ENCODE results near the gene MAP3K8. TPM values are rescaled to one million over a fixed set of nuclear protein-coding genes. Genes with fewer than 3 reads are reported as not detected.

Gene MAP3K8
- total RNA-seq, 5 donors from 2014 or later (not counting 1 experiment from before 2014, with no cell fraction given) = 3.5 to 27.4 (median 11.0) TPM

DNA sequence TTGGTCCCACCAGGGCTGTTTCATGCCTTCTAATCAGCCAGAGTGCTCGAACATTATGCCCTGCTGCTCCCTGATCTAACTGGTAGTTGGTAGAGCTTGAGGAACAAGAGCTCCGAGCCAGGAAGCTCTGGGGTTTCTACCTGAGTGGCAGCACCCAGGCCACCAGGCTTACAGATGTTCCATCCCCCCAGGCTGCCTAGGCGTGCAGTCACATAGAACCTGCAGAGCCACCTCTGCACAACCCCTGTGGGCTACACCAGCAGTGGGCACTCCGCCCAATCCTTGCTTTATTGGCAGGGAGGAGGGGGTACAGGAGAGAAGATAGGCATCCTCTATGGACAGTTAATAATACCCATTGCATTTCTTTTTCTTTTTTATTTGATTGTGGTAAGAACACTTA is 21.8 kb downstream of the MAP3K8 start:
- peaks cover 18 to 40% (median 31%) of the 10 kb centered on the region in 3 donors for H3K4me1 Mint-ChIP-seq
- ATAC-seq (replicated peaks in 1 of 4) = peak; percentile 82 to 86 (median 84)
- peak overlapping the region; percentile 86 to 88 for H3K27ac Mint-ChIP-seq
- H3K36me3 Mint-ChIP-seq = peaks cover 19% of the 10 kb centered on the region
- H3K9me3 ChIP-seq = no peaks in the 10 kb centered on the region
- no peaks in the 10 kb centered on the region for H3K27me3 ChIP-seq (replicated peaks in 1 of 2; ENCODE audit: control insufficient read depth in 2 of 2, extremely low read depth in 1 of 2, insufficient read depth in 2 of 2, low read length in 1 of 2)
- H3K36me3 ChIP-seq (ENCODE audit: control insufficient read depth in 2 of 2, extremely low read depth in 1 of 2, insufficient read depth in 1 of 2, low read length in 1 of 2) = peaks cover 0 to 25% of the 10 kb centered on the region in 2 donors
- H3K27me3 Mint-ChIP-seq = no peaks in the 10 kb centered on the region
- peaks cover 9 to 24% of the 10 kb centered on the region in 2 experiments for H3K4me1 ChIP-seq (ENCODE audit: control insufficient read depth in 1 of 2, extremely low read depth in 1 of 2, insufficient read depth in 2 of 2, low read length in 2 of 2)
- peak in 13 of 35 experiments; percentile 9 to 41 (median 17) for DNase-seq
- CTCF ChIA-PET = interaction anchor here in 1 of 2 donors (0.9 kb wide), 1 partner anchor 21 kb away, joined by 3 read pairs; no protein-coding TSS in a partner anchor
- WGBS (ENCODE audit: insufficient coverage) = 17% methylated on average over 1 of the region's 4 CpGs
- peak overlapping the region; percentile 47 to 72 (median 55) for H3K4me3 Mint-ChIP-seq
- H3K4me3 ChIP-seq (ENCODE audit: control insufficient read depth in 1 of 2, extremely low read depth in 1 of 2, low read length in 1 of 2) = no peak overlapping the region
- POLR2A ChIA-PET = interaction anchor here (0.6 to 1.0 kb wide), 2 partner anchors 10 to 22 kb away, joined by 4 to 6 read pairs; no protein-coding TSS in a partner anchor
- H3K27ac ChIP-seq (ENCODE audit: low read length) = peak overlapping the region; percentile 59
- no peaks in the 10 kb centered on the region for H3K9me3 Mint-ChIP-seq

DNA sequence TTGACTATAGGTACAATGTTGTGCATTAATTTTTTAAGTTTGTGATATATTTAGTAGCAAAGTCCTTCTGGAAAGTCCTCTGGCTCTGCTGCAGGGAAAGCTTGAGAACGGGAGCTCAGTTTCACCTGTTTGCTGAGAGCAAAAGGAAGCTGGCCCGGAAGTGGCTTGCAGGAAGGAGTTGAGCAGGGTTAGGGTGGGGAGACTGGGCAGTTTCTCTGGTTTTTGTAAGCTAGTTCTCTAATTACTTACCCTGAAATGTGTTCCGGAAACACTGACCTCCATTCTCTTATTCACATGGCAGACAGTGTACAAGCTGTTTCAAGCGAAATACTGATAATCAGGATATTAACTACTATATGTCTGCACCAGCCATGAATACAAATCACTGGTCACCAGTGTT is 22.3 kb downstream of the MAP3K8 start:
- Mint-ChIP-seq H3K27ac (peak overlapping the region; percentile 86 to 88), H3K4me3 (peak overlapping the region; percentile 47 to 72 (median 55)), H3K4me1 (peaks cover 18 to 40% (median 31%) of the 10 kb centered on the region in 3 donors), H3K36me3 (peaks cover 20% of the 10 kb centered on the region), H3K9me3 (no peaks in the 10 kb centered on the region), H3K27me3 (no peaks in the 10 kb centered on the region)
- H3K27ac ChIP-seq (ENCODE audit: low read length) = peak overlapping the region; percentile 59
- H3K9me3 ChIP-seq = no peaks in the 10 kb centered on the region
- H3K36me3 ChIP-seq (ENCODE audit: control insufficient read depth in 2 of 2, extremely low read depth in 1 of 2, insufficient read depth in 1 of 2, low read length in 1 of 2) = peaks cover 0 to 23% of the 10 kb centered on the region in 2 donors
- peaks cover 9 to 24% of the 10 kb centered on the region in 2 experiments for H3K4me1 ChIP-seq (ENCODE audit: control insufficient read depth in 1 of 2, extremely low read depth in 1 of 2, insufficient read depth in 2 of 2, low read length in 2 of 2)
- H3K4me3 ChIP-seq (ENCODE audit: control insufficient read depth in 1 of 2, extremely low read depth in 1 of 2, low read length in 1 of 2) = no peak overlapping the region
- DNase-seq = peak in 16 of 35 experiments; percentile 8 to 54 (median 24)
- H3K27me3 ChIP-seq (replicated peaks in 1 of 2; ENCODE audit: control insufficient read depth in 2 of 2, extremely low read depth in 1 of 2, insufficient read depth in 2 of 2, low read length in 1 of 2) = no peaks in the 10 kb centered on the region
- 0% methylated on average over 1 of the region's 4 CpGs for WGBS (ENCODE audit: insufficient coverage)
- CTCF ChIA-PET = interaction anchor here in 1 of 2 donors (0.5 to 0.9 kb wide), 3 partner anchors 22 to 184 kb away, joined by 3 read pairs; partner anchors contain the start of gene MTPAP
- POLR2A ChIA-PET = interaction anchor here (0.6 to 1.0 kb wide), 2 partner anchors 9 to 23 kb away, joined by 4 to 6 read pairs; no protein-coding TSS in a partner anchor
- ATAC-seq (replicated peaks in 1 of 4) = peak; percentile 77 to 86 (median 81)

DNA sequence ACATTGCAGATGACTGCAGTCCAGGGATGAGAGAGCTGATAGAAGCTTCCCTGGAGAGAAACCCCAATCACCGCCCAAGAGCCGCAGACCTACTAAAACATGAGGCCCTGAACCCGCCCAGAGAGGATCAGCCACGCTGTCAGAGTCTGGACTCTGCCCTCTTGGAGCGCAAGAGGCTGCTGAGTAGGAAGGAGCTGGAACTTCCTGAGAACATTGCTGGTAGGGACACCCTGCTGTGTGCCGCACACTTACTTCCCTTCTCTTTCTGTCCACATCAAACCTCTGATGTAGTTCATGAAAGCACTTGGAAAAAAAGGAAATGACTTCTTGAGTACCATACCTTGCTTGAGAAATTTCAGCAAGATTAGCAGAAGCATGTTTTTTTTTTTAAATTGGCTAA is 25.3 kb downstream of the MAP3K8 start:
- no peak overlapping the region for H3K27ac ChIP-seq (ENCODE audit: low read length)
- H3K27me3 ChIP-seq (replicated peaks in 1 of 2; ENCODE audit: control insufficient read depth in 2 of 2, extremely low read depth in 1 of 2, insufficient read depth in 2 of 2, low read length in 1 of 2) = no peaks in the 10 kb centered on the region
- H3K4me1 Mint-ChIP-seq = peaks cover 18 to 40% (median 29%) of the 10 kb centered on the region in 3 donors
- H3K9me3 Mint-ChIP-seq = no peaks in the 10 kb centered on the region
- peaks cover 9 to 24% of the 10 kb centered on the region in 2 experiments for H3K4me1 ChIP-seq (ENCODE audit: control insufficient read depth in 1 of 2, extremely low read depth in 1 of 2, insufficient read depth in 2 of 2, low read length in 2 of 2)
- no peaks in the 10 kb centered on the region for H3K27me3 Mint-ChIP-seq
- POLR2A ChIA-PET = no interaction called here
- peaks cover 0 to 29% of the 10 kb centered on the region in 2 donors for H3K36me3 ChIP-seq (ENCODE audit: control insufficient read depth in 2 of 2, extremely low read depth in 1 of 2, insufficient read depth in 1 of 2, low read length in 1 of 2)
- no peaks in the 10 kb centered on the region for H3K9me3 ChIP-seq
- H3K36me3 Mint-ChIP-seq = peaks cover 23% of the 10 kb centered on the region
- H3K4me3 ChIP-seq (ENCODE audit: control insufficient read depth in 1 of 2, extremely low read depth in 1 of 2, low read length in 1 of 2) = no peak overlapping the region
- no peak for ATAC-seq (replicated peaks in 1 of 4)
- H3K4me3 Mint-ChIP-seq = no peak overlapping the region
- DNase-seq = no peak
- CTCF ChIA-PET = no interaction called here
- H3K27ac Mint-ChIP-seq = no peak overlapping the region
- WGBS (ENCODE audit: insufficient coverage) = 60% methylated on average over 1 of the region's 6 CpGs

DNA sequence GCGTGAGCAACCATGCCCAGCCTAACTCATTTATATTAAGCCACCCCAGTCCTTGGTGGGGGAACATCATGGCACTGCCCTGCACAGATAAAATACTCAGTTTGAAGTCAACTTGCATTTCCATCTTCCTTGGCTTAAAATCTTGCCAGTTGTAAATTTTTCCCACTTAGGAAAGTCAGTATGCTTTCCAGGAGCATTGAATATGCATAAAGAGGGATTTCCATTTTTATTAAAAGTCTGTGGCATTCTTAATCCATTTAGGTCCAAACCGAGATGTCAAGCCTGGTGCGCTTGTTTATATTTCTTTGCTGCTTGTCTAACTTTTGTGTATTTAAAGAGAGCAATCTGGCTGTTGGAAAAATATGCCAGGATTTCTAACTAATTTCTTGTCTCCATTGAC is 26.1 kb downstream of the MAP3K8 start:
- ATAC-seq (replicated peaks in 1 of 4) (no peak), DNase-seq (no peak)
- WGBS (ENCODE audit: insufficient coverage) = 100% methylated on average over 1 of the region's 3 CpGs
- Histone ChIP-seq H3K4me3 (ENCODE audit: control insufficient read depth in 1 of 2, extremely low read depth in 1 of 2, low read length in 1 of 2) (no peak overlapping the region), H3K27ac (ENCODE audit: low read length) (no peak overlapping the region), H3K9me3 (no peaks in the 10 kb centered on the region), H3K27me3 (replicated peaks in 1 of 2; ENCODE audit: control insufficient read depth in 2 of 2, extremely low read depth in 1 of 2, insufficient read depth in 2 of 2, low read length in 1 of 2) (no peaks in the 10 kb centered on the region), H3K4me1 (ENCODE audit: control insufficient read depth in 1 of 2, extremely low read depth in 1 of 2, insufficient read depth in 2 of 2, low read length in 2 of 2) (peaks cover 9 to 24% of the 10 kb centered on the region in 2 experiments), H3K36me3 (ENCODE audit: control insufficient read depth in 2 of 2, extremely low read depth in 1 of 2, insufficient read depth in 1 of 2, low read length in 1 of 2) (peaks cover 0 to 29% of the 10 kb centered on the region in 2 donors)
- Mint-ChIP-seq H3K4me1 (peaks cover 13 to 33% (median 20%) of the 10 kb centered on the region in 3 donors), H3K27me3 (no peaks in the 10 kb centered on the region), H3K9me3 (no peaks in the 10 kb centered on the region), H3K36me3 (peaks cover 23% of the 10 kb centered on the region), H3K4me3 (no peak overlapping the region), H3K27ac (no peak overlapping the region)
- CTCF ChIA-PET = no interaction called here
- POLR2A ChIA-PET = no interaction called here

DNA sequence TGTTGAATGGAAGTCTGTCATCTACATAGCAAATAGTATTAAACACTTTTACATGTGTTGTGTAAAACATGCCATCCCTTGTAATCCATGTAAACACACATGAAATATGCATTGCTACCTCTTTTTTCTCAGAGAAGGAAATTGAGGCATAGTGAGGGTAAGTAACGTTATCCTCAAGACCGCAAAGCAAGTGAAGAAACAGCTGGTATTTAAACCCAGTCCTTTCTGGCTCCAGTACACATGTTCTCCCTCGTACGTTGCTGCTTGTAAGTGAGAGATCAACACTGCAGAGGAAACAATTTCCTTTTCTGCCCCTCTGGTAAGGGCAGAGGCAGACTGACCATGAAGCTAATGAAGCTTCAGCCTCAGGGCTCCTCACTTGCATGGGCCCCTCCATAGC is 28.5 kb downstream of the MAP3K8 start:
- CTCF ChIA-PET = no interaction called here
- H3K4me3 ChIP-seq (ENCODE audit: control insufficient read depth in 1 of 2, extremely low read depth in 1 of 2, low read length in 1 of 2) = no peak overlapping the region
- Mint-ChIP-seq H3K36me3 (peaks cover 23% of the 10 kb centered on the region), H3K27ac (no peak overlapping the region), H3K27me3 (no peaks in the 10 kb centered on the region), H3K9me3 (no peaks in the 10 kb centered on the region), H3K4me1 (peaks cover 0 to 17% (median 2%) of the 10 kb centered on the region in 3 donors), H3K4me3 (no peak overlapping the region)
- H3K27me3 ChIP-seq (replicated peaks in 1 of 2; ENCODE audit: control insufficient read depth in 2 of 2, extremely low read depth in 1 of 2, insufficient read depth in 2 of 2, low read length in 1 of 2) = no peaks in the 10 kb centered on the region
- H3K9me3 ChIP-seq = no peaks in the 10 kb centered on the region
- DNase-seq (no peak), ATAC-seq (replicated peaks in 1 of 4) (no peak)
- peaks cover 0 to 29% of the 10 kb centered on the region in 2 donors for H3K36me3 ChIP-seq (ENCODE audit: control insufficient read depth in 2 of 2, extremely low read depth in 1 of 2, insufficient read depth in 1 of 2, low read length in 1 of 2)
- WGBS (ENCODE audit: insufficient coverage) = 100% methylated on average over 2 of the region's 4 CpGs
- no peak overlapping the region for H3K27ac ChIP-seq (ENCODE audit: low read length)
- peaks cover 0 to 7% of the 10 kb centered on the region in 2 experiments for H3K4me1 ChIP-seq (ENCODE audit: control insufficient read depth in 1 of 2, extremely low read depth in 1 of 2, insufficient read depth in 2 of 2, low read length in 2 of 2)
- POLR2A ChIA-PET = no interaction called here

DNA sequence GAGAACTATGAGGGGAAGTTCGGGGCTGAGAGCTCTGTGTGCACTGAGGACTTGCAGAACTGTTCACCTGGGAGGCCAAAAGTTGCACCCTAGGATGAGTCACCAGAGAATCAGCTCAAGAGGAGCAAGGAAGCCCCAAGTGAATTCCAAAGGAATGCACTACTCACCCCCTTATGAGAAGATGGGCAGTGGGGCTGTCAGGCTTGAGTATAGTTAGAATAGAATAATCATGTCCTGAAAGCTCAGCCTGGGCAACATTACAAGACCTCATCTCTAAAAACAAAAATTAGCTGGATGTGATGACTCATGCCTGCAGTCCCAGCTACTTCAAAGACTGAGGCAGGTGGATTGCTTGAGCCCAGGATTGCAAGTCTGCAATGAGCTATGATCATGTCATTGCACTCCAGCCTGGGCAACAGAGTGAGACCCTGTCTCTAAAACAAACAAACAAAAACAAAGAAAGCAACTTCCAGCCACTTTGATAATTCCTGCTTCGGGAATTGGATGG is 30.0 kb downstream of the MAP3K8 start:
- ChIA-PET CTCF (no interaction called here), POLR2A (no interaction called here)
- H3K27ac Mint-ChIP-seq = peak overlapping the region in 1 of 2 donors; percentile 18
- WGBS (ENCODE audit: insufficient coverage) = 83% methylated on average over 2 of the region's 2 CpGs
- Histone ChIP-seq H3K27me3 (replicated peaks in 1 of 2; ENCODE audit: control insufficient read depth in 2 of 2, extremely low read depth in 1 of 2, insufficient read depth in 2 of 2, low read length in 1 of 2) (no peaks in the 10 kb centered on the region), H3K36me3 (ENCODE audit: control insufficient read depth in 2 of 2, extremely low read depth in 1 of 2, insufficient read depth in 1 of 2, low read length in 1 of 2) (peaks cover 0 to 23% of the 10 kb centered on the region in 2 donors), H3K4me3 (ENCODE audit: control insufficient read depth in 1 of 2, extremely low read depth in 1 of 2, low read length in 1 of 2) (no peak overlapping the region), H3K4me1 (ENCODE audit: control insufficient read depth in 1 of 2, extremely low read depth in 1 of 2, insufficient read depth in 2 of 2, low read length in 2 of 2) (peaks cover 0 to 11% of the 10 kb centered on the region in 2 experiments), H3K9me3 (no peaks in the 10 kb centered on the region), H3K27ac (ENCODE audit: low read length) (no peak overlapping the region)
- H3K9me3 Mint-ChIP-seq = no peaks in the 10 kb centered on the region
- peaks cover 19% of the 10 kb centered on the region for H3K36me3 Mint-ChIP-seq
- DNase-seq (no peak), ATAC-seq (replicated peaks in 1 of 4) (peak in 1 of 4 experiments; percentile 35)
- H3K27me3 Mint-ChIP-seq = no peaks in the 10 kb centered on the region
- no peak overlapping the region for H3K4me3 Mint-ChIP-seq
- peaks cover 8 to 23% (median 9%) of the 10 kb centered on the region in 3 donors for H3K4me1 Mint-ChIP-seq
